Gastrocnemius medialis (tissue), 4 donors: ENCODE data around the gene VPS54.

Source experiments
- POLR2A ChIP-seq, 2 donors: fragments of 450-650 bp; IDR thresholded peaks; one replicate each; pipeline ENCODE4 v1.6.1; 2017; ENCODE audit warnings: antibody characterized with exemption in 2 of 2, mild to moderate bottlenecking in 2 of 2, moderate library complexity in 2 of 2
- TF ChIP-seq, protein P1 (sequence below), 5 experiments: fragments of 450-650 bp in 3 of 5; fragments of 200-600 bp in 2 of 5; sonication (generic) in 2 of 5; IDR thresholded peaks in 4 of 5; conservative IDR thresholded peaks in 1 of 5; 1 replicate in 4 of 5; 2 replicates in 1 of 5; pipeline ENCODE4 v1.5.1; 2016 to 2019; ENCODE audit warnings: antibody characterized with exemption in 5 of 5, mild to moderate bottlenecking in 3 of 5, moderate library complexity in 3 of 5

DNA sequence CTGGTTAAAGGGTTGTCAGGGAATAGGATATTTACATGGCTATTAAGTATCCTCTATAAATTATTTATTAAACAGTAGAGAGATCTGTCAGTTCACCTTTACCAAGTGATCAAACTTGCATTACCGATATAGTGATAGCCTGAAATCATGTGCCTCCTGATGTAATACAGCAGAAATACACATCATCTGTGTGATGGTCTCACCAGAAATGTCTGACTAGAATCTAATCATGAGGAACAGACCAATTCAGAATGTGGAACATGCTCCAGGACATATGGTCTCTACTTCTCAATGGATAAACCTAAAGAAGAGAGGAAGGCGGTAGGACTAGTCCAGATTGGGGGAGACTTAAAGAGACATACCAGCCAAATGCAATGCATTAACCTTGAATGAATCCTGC is 6.2 kb downstream of the VPS54 start:
- TF ChIP-seq, protein P1, sequence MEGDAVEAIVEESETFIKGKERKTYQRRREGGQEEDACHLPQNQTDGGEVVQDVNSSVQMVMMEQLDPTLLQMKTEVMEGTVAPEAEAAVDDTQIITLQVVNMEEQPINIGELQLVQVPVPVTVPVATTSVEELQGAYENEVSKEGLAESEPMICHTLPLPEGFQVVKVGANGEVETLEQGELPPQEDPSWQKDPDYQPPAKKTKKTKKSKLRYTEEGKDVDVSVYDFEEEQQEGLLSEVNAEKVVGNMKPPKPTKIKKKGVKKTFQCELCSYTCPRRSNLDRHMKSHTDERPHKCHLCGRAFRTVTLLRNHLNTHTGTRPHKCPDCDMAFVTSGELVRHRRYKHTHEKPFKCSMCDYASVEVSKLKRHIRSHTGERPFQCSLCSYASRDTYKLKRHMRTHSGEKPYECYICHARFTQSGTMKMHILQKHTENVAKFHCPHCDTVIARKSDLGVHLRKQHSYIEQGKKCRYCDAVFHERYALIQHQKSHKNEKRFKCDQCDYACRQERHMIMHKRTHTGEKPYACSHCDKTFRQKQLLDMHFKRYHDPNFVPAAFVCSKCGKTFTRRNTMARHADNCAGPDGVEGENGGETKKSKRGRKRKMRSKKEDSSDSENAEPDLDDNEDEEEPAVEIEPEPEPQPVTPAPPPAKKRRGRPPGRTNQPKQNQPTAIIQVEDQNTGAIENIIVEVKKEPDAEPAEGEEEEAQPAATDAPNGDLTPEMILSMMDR (IDR thresholded peaks at IDR 0.05 in 4 of 5, conservative IDR thresholded peaks at IDR 0.05 in 1 of 5) = no peak
- TF ChIP-seq POLR2A (IDR thresholded peaks at IDR 0.05) = no peak
